HCT116 (cell line): ENCODE measurements around the gene DNMT3A. TPM values are rescaled to one million over a fixed set of nuclear protein-coding genes. Genes with fewer than 3 reads are reported as not detected.

Experiments
- ATAC-seq: fragments of 200-7000 bp; cut with Tn5 transposase; 2 replicates; pipeline ENCODE4 v1.9.1; 2020; ENCODE audit warnings: mild to moderate bottlenecking, moderate library complexity
- BruUV-seq: library from RNA; stranded (reverse); fragments of 400-500 nt; replicated peaks from 2 replicates; lab custom pipeline; 2021; lab: Mats Ljungman, UMichigan
- CTCF ChIA-PET: fragments of 300-600 bp; sonication (Branson Sonifier 250); formaldehyde crosslinking; loops from one replicate; lab custom pipeline; 2021; ENCODE audit warnings: antibody characterized with exemption; lab: Charles Lee
- POLR2A ChIA-PET: fragments of 300-600, 350-600 bp; sonication (Branson Sonifier 250); formaldehyde crosslinking; loops from one replicate; lab custom pipeline; 2021; ENCODE audit warnings: antibody characterized with exemption; lab: Charles Lee
- RAD21 ChIA-PET, 2 experiments: fragments of 300-600 bp; sonication (Branson Sonifier 250); formaldehyde crosslinking; loops; one replicate each; lab custom pipeline; 2023; ENCODE audit warnings: low total read pairs in 2 of 2; ENCODE audit not compliant: uncharacterized antibody in 2 of 2, unreplicated experiment in 2 of 2, low non-redundant PET in 1 of 2; lab: Charles Lee
- DNase-seq: peaks from one replicate; pipeline ENCODE4 v3.0.0-alpha.2; 2010; ENCODE audit warnings: low read depth, low spot score
- H2AFZ ChIP-seq: fragments of 200-600 bp; shearing (Covaris generic), sonication (generic); 2 replicates; pipeline ENCODE4 v1.6.1; 2017; ENCODE audit warnings: low read depth, mixed run types, mixed read lengths, antibody characterized with exemption, low read length; ENCODE audit not compliant: poor library complexity, severe bottlenecking
- H3K27ac ChIP-seq: 2 replicates; pipeline ENCODE4 v1.5.1; 2012; ENCODE audit warnings: low read depth, low read length
- H3K27me3 ChIP-seq: fragments of 200-600 bp; sonication (generic); 2 replicates; pipeline ENCODE4 v1.6.1; 2016; ENCODE audit warnings: mixed run types, low read length, mixed read lengths; ENCODE audit not compliant: insufficient read depth
- H3K36me3 ChIP-seq, 2 experiments: fragments of 200-500 bp in 1 of 2; fragments of 200-600 bp in 1 of 2; sonication (Bioruptor generic) in 1 of 2; sonication (generic) in 1 of 2; 2 replicates each; pipeline versions ENCODE4 v1.5.1 to v1.6.1; 2014 to 2016; ENCODE audit warnings: low read length in 2 of 2, inconsistent platforms in 1 of 2, mixed read lengths in 1 of 2, mixed run types in 1 of 2; ENCODE audit not compliant: insufficient read depth in 2 of 2, control insufficient read depth in 1 of 2
- H3K4me1 ChIP-seq, 2 experiments: fragments of 200-600 bp in 1 of 2; sonication (generic) in 1 of 2; 2 replicates each; pipeline versions ENCODE4 v1.5.1 to v1.6.1; 2012 to 2017; ENCODE audit warnings: low read length in 2 of 2, inconsistent platforms in 1 of 2, mild to moderate bottlenecking in 1 of 2, mixed read lengths in 1 of 2, mixed run types in 1 of 2, moderate library complexity in 1 of 2; ENCODE audit not compliant: insufficient read depth in 2 of 2, control insufficient read depth in 1 of 2
- H3K4me2 ChIP-seq: fragments of 200-600 bp; sonication (generic); 2 replicates; pipeline ENCODE4 v1.6.1; 2017; ENCODE audit warnings: mixed run types, low read length, mixed read lengths
- H3K4me3 ChIP-seq, 2 experiments: fragments of 200-600 bp in 1 of 2; sonication (generic) in 1 of 2; replicated peaks in 1 of 2; 2 replicates each; pipeline ENCODE4 v1.5.1; 2011 to 2016; ENCODE audit warnings: low read length in 2 of 2, control low read depth in 1 of 2, low read depth in 1 of 2, mild to moderate bottlenecking in 1 of 2, mixed read lengths in 1 of 2, mixed run types in 1 of 2
- H3K79me2 ChIP-seq: fragments of 200-600 bp; sonication (generic); 2 replicates; pipeline ENCODE4 v1.6.1; 2017; ENCODE audit warnings: mild to moderate bottlenecking, mixed run types, low read length, moderate library complexity, mixed read lengths; ENCODE audit not compliant: insufficient read depth
- H3K9ac ChIP-seq: fragments of 200-600 bp; sonication (generic); 2 replicates; pipeline ENCODE4 v1.6.1; 2016; ENCODE audit warnings: low read length, mixed read lengths
- H3K9me2 ChIP-seq: fragments of 200-600 bp; sonication (generic), shearing (Covaris generic); 2 replicates; pipeline ENCODE4 v1.6.1; 2017; ENCODE audit warnings: mixed run types, mild to moderate bottlenecking, moderate library complexity; ENCODE audit not compliant: insufficient read depth
- H3K9me3 ChIP-seq, 2 experiments: fragments of 200-500 bp in 1 of 2; fragments of 200-600 bp in 1 of 2; sonication (Bioruptor generic) in 1 of 2; sonication (generic) in 1 of 2; 2 replicates each; pipeline ENCODE4 v1.6.1; 2014 to 2017; ENCODE audit warnings: low read length in 2 of 2, mixed read lengths in 2 of 2, inconsistent platforms in 1 of 2, low read depth in 1 of 2, mild to moderate bottlenecking in 1 of 2, mixed run types in 1 of 2, moderate library complexity in 1 of 2; ENCODE audit not compliant: control insufficient read depth in 1 of 2, insufficient read depth in 1 of 2
- H4K20me1 ChIP-seq: fragments of 200-600 bp; sonication (generic), shearing (Covaris generic); 2 replicates; pipeline ENCODE4 v1.6.1; 2017; ENCODE audit warnings: mixed run types, mild to moderate bottlenecking, moderate library complexity; ENCODE audit not compliant: insufficient read depth
- CEBPB ChIP-seq: IDR thresholded peaks from 2 replicates; pipeline ENCODE4 v1.6.1; 2012; ENCODE audit warnings: low read depth
- EGR1 ChIP-seq: IDR thresholded peaks from 2 replicates; pipeline ENCODE4 v1.6.1; 2012; ENCODE audit warnings: low read depth
- ELF1 ChIP-seq: IDR thresholded peaks from 2 replicates; pipeline ENCODE4 v1.6.1; 2012; ENCODE audit warnings: low read depth, borderline replicate concordance
- POLR2A ChIP-seq: IDR thresholded peaks from 2 replicates; pipeline ENCODE4 v1.7.0; 2011; ENCODE audit warnings: borderline replicate concordance; ENCODE audit not compliant: insufficient read depth, insufficient read length; ENCODE audit errors: extremely low read depth
- intact Hi-C: fragments of 100-400 bp; cut with micrococcal nuclease; formaldehyde crosslinking; loops from 2 replicates; pipeline ENCODE4 v1.10.0; 2022
- total RNA-seq: library from RNA; stranded (reverse); gene quantifications from one replicate; pipeline ENCODE4 v1.2.1, GENCODE V29; 2021; ENCODE audit not compliant: unreplicated experiment
- TF ChIP-seq, protein P1 (sequence below): IDR thresholded peaks from 2 replicates; pipeline ENCODE4 v1.6.1; 2012

The DNMT3A gene
- total RNA-seq, 1 experiment from 2014 or later, result 14.3 TPM

DNA sequence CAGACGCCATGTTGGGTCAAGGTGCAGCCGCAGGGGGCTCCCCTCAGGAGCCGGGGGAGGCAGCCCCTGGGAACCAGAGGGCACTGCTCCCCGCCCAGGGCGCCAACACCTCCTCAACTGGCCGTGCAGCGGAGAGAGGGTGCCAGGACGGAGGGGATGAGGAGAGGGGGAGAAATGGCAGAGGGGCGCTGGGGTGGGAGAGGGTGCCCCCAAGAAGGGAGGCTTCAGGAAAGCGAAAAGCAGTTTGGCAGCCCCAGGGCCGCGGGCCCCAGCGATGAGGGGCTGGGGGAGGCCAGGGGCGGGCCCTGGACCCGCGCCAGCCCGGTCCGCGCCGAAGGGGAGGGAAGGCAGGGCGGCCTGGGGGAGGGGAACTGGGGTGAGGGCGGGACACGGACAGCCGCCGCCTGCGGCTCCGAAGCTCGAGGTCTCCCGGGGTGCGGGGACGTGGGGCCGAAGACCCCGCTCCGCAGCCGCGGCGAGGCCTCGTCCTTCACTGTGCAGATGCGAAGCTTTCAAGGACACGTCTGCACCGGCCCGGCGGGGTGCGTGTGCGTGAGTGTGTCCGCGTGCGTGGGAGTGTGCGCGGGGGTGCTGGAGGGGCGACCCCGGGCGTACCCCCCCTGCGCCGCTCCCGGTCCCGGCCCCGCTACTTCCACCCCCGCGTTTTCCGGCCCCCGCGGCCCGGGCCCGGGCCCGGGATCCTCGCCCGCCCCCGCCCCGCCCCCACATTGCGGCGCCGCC, 1.4 kb downstream of the DNMT3A start:
- ATAC-seq (no peak), DNase-seq (no peak)
- H3K4me1 ChIP-seq, result peaks cover 0 to 13% of the 10 kb centered on the region in 2 experiments; a peak in 2 of 4 replicates
- no peaks in the 10 kb centered on the region for H3K27me3 ChIP-seq
- ChIA-PET CTCF (no interaction called here), POLR2A (no interaction called here), RAD21 (no interaction called here)
- no TSS peak for BruUV-seq
- no peaks in the 10 kb centered on the region for H3K9me3 ChIP-seq
- no peaks in the 10 kb centered on the region for H3K9me2 ChIP-seq
- peak overlapping the region; percentile 35; the same call in 1 of the 2 replicates for H3K27ac ChIP-seq
- H3K9ac ChIP-seq, result peak overlapping the region; percentile 44
- H3K4me2 ChIP-seq, result peak overlapping the region; percentile 75
- H3K79me2 ChIP-seq, result 0 out of 2 replicates have a peak, but pooled peaks cover 5% of the 10 kb centered on the region
- peak; percentile 71 for TF ChIP-seq EGR1
- TF ChIP-seq CEBPB, result no peak
- no peaks in the 10 kb centered on the region for H4K20me1 ChIP-seq
- no peaks in the 10 kb centered on the region for H3K36me3 ChIP-seq
- H2AFZ ChIP-seq, result no peak overlapping the region
- intact Hi-C loops, result no loop called here
- H3K4me3 ChIP-seq, result peak overlapping the region; percentile 45 to 55

DNA sequence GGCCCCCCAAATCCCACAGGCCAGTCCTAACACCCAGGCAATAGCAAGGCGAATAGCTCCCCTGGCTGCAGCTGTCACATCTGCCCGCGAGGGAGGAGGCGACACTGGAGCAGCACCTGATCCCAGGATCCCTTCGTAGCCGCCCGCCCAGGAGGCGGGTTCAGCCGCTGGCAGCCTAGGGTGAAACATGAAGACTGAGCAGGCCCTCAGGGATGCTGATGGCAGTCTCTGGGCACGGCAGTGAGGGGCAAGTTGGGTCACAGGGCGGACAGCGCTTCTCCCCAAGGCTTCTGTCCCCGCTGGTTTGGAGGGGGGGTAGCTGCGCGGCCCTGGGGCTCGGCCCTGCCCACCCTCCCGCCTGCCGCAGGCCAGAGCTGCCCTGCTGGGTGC, 1.9 kb downstream of the DNMT3A start:
- Histone ChIP-seq H3K9ac (no peak overlapping the region), H3K4me2 (peak overlapping the region; percentile 75)
- TF ChIP-seq, protein P1, sequence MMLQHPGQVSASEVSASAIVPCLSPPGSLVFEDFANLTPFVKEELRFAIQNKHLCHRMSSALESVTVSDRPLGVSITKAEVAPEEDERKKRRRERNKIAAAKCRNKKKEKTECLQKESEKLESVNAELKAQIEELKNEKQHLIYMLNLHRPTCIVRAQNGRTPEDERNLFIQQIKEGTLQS, result no peak
- TF ChIP-seq POLR2A (no peak), ELF1 (no peak)
- TF ChIP-seq, all 23 proteins: peak for 0
- Histone ChIP-seq H3K9me2 (no peaks in the 10 kb centered on the region), H4K20me1 (no peaks in the 10 kb centered on the region), H3K27me3 (no peaks in the 10 kb centered on the region), H3K79me2 (0 out of 2 replicates have a peak, but pooled peaks cover 5% of the 10 kb centered on the region), H3K4me1 (peaks cover 0 to 13% of the 10 kb centered on the region in 2 experiments; a peak in 2 of 4 replicates), H2AFZ (no peak overlapping the region), H3K4me3 (no peak overlapping the region), H3K27ac (no peak overlapping the region), H3K9me3 (no peaks in the 10 kb centered on the region), H3K36me3 (no peaks in the 10 kb centered on the region)
- CTCF ChIA-PET, result no interaction called here
- RAD21 ChIA-PET, result no interaction called here
- POLR2A ChIA-PET, result no interaction called here
- intact Hi-C loops, result no loop called here
- DNase-seq (no peak), ATAC-seq (no peak)
- BruUV-seq, result no TSS peak
